ENCODE results near the gene NCK2.

Gene NCK2

GRCh38 chr2:105924932-105925331 is 180.2 kb downstream of the NCK2 start:
- Histone ChIP-seq H3K4me3 (ENCODE audit: low read depth in 1 of 2, low read length in 2 of 2) (no peak overlapping the region), H3K9ac (ENCODE audit: low read depth in 1 of 2, low read length in 2 of 2) (no peak overlapping the region), H3K27me3 (ENCODE audit: control insufficient read depth in 1 of 2, insufficient read depth in 2 of 2, low read length in 2 of 2) (no peaks in the 10 kb centered on the region), H3K9me3 (ENCODE audit: control insufficient read depth in 1 of 2, low read length in 2 of 2) (no peaks in the 10 kb centered on the region), H3K27ac (ENCODE audit: low read depth, low read length) (no peak overlapping the region), H3K4me1 (ENCODE audit: control insufficient read depth in 1 of 2, insufficient read depth in 2 of 2, low read length in 2 of 2) (no peaks in the 10 kb centered on the region), H3K36me3 (ENCODE audit: control insufficient read depth in 1 of 2, insufficient read depth in 2 of 2, low read length in 2 of 2) (no peaks in the 10 kb centered on the region)

GRCh38 chr2:105925390-105925789 is 180.7 kb downstream of the NCK2 start:
- Histone ChIP-seq H3K4me3 (ENCODE audit: low read depth in 1 of 2, low read length in 2 of 2) (no peak overlapping the region), H3K27me3 (ENCODE audit: control insufficient read depth in 1 of 2, insufficient read depth in 2 of 2, low read length in 2 of 2) (no peaks in the 10 kb centered on the region), H3K9me3 (ENCODE audit: control insufficient read depth in 1 of 2, low read length in 2 of 2) (no peaks in the 10 kb centered on the region), H3K27ac (ENCODE audit: low read depth, low read length) (no peak overlapping the region), H3K36me3 (ENCODE audit: control insufficient read depth in 1 of 2, insufficient read depth in 2 of 2, low read length in 2 of 2) (no peaks in the 10 kb centered on the region), H3K9ac (ENCODE audit: low read depth in 1 of 2, low read length in 2 of 2) (no peak overlapping the region), H3K4me1 (ENCODE audit: control insufficient read depth in 1 of 2, insufficient read depth in 2 of 2, low read length in 2 of 2) (no peaks in the 10 kb centered on the region)

- Histone ChIP-seq H3K27ac (ENCODE audit: low read depth, low read length) (no peak overlapping the region), H3K27me3 (ENCODE audit: control insufficient read depth in 1 of 2, insufficient read depth in 2 of 2, low read length in 2 of 2) (no peaks in the 10 kb centered on the region), H3K9ac (ENCODE audit: low read depth in 1 of 2, low read length in 2 of 2) (no peak overlapping the region), H3K4me3 (ENCODE audit: low read depth in 1 of 2, low read length in 2 of 2) (no peak overlapping the region), H3K4me1 (ENCODE audit: control insufficient read depth in 1 of 2, insufficient read depth in 2 of 2, low read length in 2 of 2) (no peaks in the 10 kb centered on the region), H3K36me3 (ENCODE audit: control insufficient read depth in 1 of 2, insufficient read depth in 2 of 2, low read length in 2 of 2) (no peaks in the 10 kb centered on the region), H3K9me3 (ENCODE audit: control insufficient read depth in 1 of 2, low read length in 2 of 2) (no peaks in the 10 kb centered on the region)
These were observed 182.4 kb downstream of the NCK2 start for GRCh38 chr2:105926960-105927678.

DNA sequence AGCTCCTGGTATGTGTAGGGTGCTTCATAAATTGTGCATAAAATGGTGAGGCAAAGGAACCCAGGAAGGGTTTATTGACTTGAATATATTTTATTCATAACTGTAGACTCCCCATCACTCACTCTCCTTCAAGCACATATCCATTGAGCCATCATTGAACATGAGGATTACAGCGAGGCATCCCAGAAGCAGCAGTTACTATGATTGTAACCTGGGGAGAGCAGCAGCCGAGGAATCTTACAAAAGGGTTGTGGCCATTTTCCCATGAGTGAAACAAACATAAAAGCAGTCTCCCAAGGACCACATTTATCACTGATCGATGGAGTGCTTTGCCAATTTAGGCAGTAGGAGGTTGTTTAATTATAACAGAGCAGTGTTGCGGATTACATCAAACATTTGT is 183.4 kb downstream of the NCK2 start:
- no peaks in the 10 kb centered on the region for H3K27me3 ChIP-seq (ENCODE audit: control insufficient read depth in 1 of 2, insufficient read depth in 2 of 2, low read length in 2 of 2)
- H3K4me3 ChIP-seq (ENCODE audit: low read depth in 1 of 2, low read length in 2 of 2), result no peak overlapping the region
- H3K27ac ChIP-seq (ENCODE audit: low read depth, low read length), result no peak overlapping the region
- H3K9ac ChIP-seq (ENCODE audit: low read depth in 1 of 2, low read length in 2 of 2), result no peak overlapping the region
- no peaks in the 10 kb centered on the region for H3K36me3 ChIP-seq (ENCODE audit: control insufficient read depth in 1 of 2, insufficient read depth in 2 of 2, low read length in 2 of 2)
- H3K9me3 ChIP-seq (ENCODE audit: control insufficient read depth in 1 of 2, low read length in 2 of 2), result no peaks in the 10 kb centered on the region
- H3K4me1 ChIP-seq (ENCODE audit: control insufficient read depth in 1 of 2, insufficient read depth in 2 of 2, low read length in 2 of 2), result no peaks in the 10 kb centered on the region

- no peaks in the 10 kb centered on the region for H3K27me3 ChIP-seq (ENCODE audit: control insufficient read depth in 1 of 2, insufficient read depth in 2 of 2, low read length in 2 of 2)
- no peak overlapping the region for H3K4me3 ChIP-seq (ENCODE audit: low read depth in 1 of 2, low read length in 2 of 2)
- H3K36me3 ChIP-seq (ENCODE audit: control insufficient read depth in 1 of 2, insufficient read depth in 2 of 2, low read length in 2 of 2), result no peaks in the 10 kb centered on the region
- no peak overlapping the region for H3K27ac ChIP-seq (ENCODE audit: low read depth, low read length)
- no peak overlapping the region for H3K9ac ChIP-seq (ENCODE audit: low read depth in 1 of 2, low read length in 2 of 2)
- no peaks in the 10 kb centered on the region for H3K4me1 ChIP-seq (ENCODE audit: control insufficient read depth in 1 of 2, insufficient read depth in 2 of 2, low read length in 2 of 2)
- H3K9me3 ChIP-seq (ENCODE audit: control insufficient read depth in 1 of 2, low read length in 2 of 2), result no peaks in the 10 kb centered on the region
These were observed 183.9 kb downstream of the NCK2 start for GRCh38 chr2:105928563-105928962.

DNA sequence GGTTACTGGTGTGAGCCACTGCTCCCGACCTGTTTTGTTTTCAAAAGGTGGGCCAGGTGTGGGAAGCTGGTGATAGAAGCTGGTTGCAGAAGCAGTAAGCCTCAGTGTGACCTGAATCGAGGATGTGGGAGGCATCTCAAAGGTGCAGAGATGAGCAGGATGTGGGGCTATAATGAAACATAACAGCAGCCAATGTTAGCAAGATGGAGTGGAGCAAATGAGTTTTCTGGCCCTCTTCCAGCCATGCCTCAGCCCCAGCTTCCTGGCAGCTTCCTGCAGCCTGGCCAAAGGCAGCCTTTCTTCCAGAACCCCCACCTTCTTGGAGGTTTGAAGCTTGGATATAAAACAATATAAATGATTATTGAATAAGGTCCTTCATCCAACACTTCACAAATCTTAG is 184.8 kb downstream of the NCK2 start:
- Histone ChIP-seq H3K9me3 (ENCODE audit: control insufficient read depth in 1 of 2, low read length in 2 of 2) (peaks cover 0 to 4% of the 10 kb centered on the region in 2 donors), H3K4me1 (ENCODE audit: control insufficient read depth in 1 of 2, insufficient read depth in 2 of 2, low read length in 2 of 2) (peaks cover 0 to 2% of the 10 kb centered on the region in 2 donors), H3K27me3 (ENCODE audit: control insufficient read depth in 1 of 2, insufficient read depth in 2 of 2, low read length in 2 of 2) (no peaks in the 10 kb centered on the region), H3K27ac (ENCODE audit: low read depth, low read length) (no peak overlapping the region), H3K36me3 (ENCODE audit: control insufficient read depth in 1 of 2, insufficient read depth in 2 of 2, low read length in 2 of 2) (no peaks in the 10 kb centered on the region), H3K9ac (ENCODE audit: low read depth in 1 of 2, low read length in 2 of 2) (no peak overlapping the region), H3K4me3 (ENCODE audit: low read depth in 1 of 2, low read length in 2 of 2) (no peak overlapping the region)

- Histone ChIP-seq H3K27ac (ENCODE audit: low read depth, low read length) (no peak overlapping the region), H3K27me3 (ENCODE audit: control insufficient read depth in 1 of 2, insufficient read depth in 2 of 2, low read length in 2 of 2) (no peaks in the 10 kb centered on the region), H3K9ac (ENCODE audit: low read depth in 1 of 2, low read length in 2 of 2) (no peak overlapping the region)
These were observed 187.9 kb downstream of the NCK2 start for GRCh38 chr2:105932582-105932981.

DNA sequence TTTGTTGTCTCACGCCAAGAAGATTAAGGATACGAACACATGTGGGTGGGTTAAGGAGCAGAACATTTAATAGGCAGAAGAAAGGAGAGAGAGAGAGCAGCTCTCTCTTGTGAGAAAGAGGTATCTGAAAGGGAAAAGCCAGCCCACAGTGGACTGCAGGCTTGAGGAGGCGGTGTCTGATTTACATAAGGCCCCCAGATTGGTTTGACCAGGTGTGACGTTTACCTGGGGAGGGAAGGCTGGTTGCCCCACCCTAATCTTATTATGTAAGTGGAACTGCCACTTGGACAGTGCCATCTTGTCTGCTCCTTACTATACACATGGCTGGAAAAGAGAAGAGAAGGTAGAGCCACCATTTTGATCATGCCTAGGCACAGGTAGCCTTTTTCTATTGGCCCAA is 189.2 kb downstream of the NCK2 start:
- H3K27me3 ChIP-seq (ENCODE audit: control insufficient read depth in 1 of 2, insufficient read depth in 2 of 2, low read length in 2 of 2), result no peaks in the 10 kb centered on the region
- no peak overlapping the region for H3K4me3 ChIP-seq (ENCODE audit: low read depth in 1 of 2, low read length in 2 of 2)
- H3K9me3 ChIP-seq (ENCODE audit: control insufficient read depth in 1 of 2, low read length in 2 of 2), result peaks cover 0 to 4% of the 10 kb centered on the region in 2 donors
- no peaks in the 10 kb centered on the region for H3K36me3 ChIP-seq (ENCODE audit: control insufficient read depth in 1 of 2, insufficient read depth in 2 of 2, low read length in 2 of 2)
- no peak overlapping the region for H3K27ac ChIP-seq (ENCODE audit: low read depth, low read length)
- no peak overlapping the region for H3K9ac ChIP-seq (ENCODE audit: low read depth in 1 of 2, low read length in 2 of 2)
- H3K4me1 ChIP-seq (ENCODE audit: control insufficient read depth in 1 of 2, insufficient read depth in 2 of 2, low read length in 2 of 2), result peaks cover 0 to 4% of the 10 kb centered on the region in 2 donors

More at GRCh38 chr2:105932582-105932981, 187.9 kb downstream of the NCK2 start:
- H3K9me3 ChIP-seq (ENCODE audit: control insufficient read depth in 1 of 2, low read length in 2 of 2), result peaks cover 0 to 4% of the 10 kb centered on the region in 2 donors
- peaks cover 0 to 4% of the 10 kb centered on the region in 2 donors for H3K4me1 ChIP-seq (ENCODE audit: control insufficient read depth in 1 of 2, insufficient read depth in 2 of 2, low read length in 2 of 2)
- H3K36me3 ChIP-seq (ENCODE audit: control insufficient read depth in 1 of 2, insufficient read depth in 2 of 2, low read length in 2 of 2), result no peaks in the 10 kb centered on the region
- H3K4me3 ChIP-seq (ENCODE audit: low read depth in 1 of 2, low read length in 2 of 2), result no peak overlapping the region

DNA sequence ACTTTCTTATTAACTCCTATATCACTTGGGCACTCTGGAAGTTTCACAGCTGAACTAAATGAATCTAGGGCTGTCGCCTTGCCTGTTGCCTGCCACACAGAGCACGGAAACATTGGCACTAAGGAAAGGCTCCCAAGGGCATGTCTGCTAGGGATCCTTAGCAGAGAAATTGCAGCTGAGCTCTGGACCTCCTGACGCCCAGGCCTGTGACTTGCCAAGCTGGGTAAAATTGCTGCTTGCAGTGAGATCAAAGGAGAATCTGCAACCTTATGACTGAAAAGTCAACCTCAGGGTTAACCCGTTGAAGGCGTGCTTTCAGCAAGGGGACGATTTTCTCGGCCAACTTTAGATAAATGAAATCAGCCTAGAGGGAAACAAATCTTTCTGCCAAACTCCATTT is 189.8 kb downstream of the NCK2 start:
- H3K4me1 ChIP-seq (ENCODE audit: control insufficient read depth in 1 of 2, insufficient read depth in 2 of 2, low read length in 2 of 2), result peaks cover 0 to 4% of the 10 kb centered on the region in 2 donors
- no peak overlapping the region for H3K9ac ChIP-seq (ENCODE audit: low read depth in 1 of 2, low read length in 2 of 2)
- no peaks in the 10 kb centered on the region for H3K27me3 ChIP-seq (ENCODE audit: control insufficient read depth in 1 of 2, insufficient read depth in 2 of 2, low read length in 2 of 2)
- H3K9me3 ChIP-seq (ENCODE audit: control insufficient read depth in 1 of 2, low read length in 2 of 2), result peaks cover 0 to 4% of the 10 kb centered on the region in 2 donors
- no peaks in the 10 kb centered on the region for H3K36me3 ChIP-seq (ENCODE audit: control insufficient read depth in 1 of 2, insufficient read depth in 2 of 2, low read length in 2 of 2)
- no peak overlapping the region for H3K4me3 ChIP-seq (ENCODE audit: low read depth in 1 of 2, low read length in 2 of 2)
- H3K27ac ChIP-seq (ENCODE audit: low read depth, low read length), result no peak overlapping the region

- Histone ChIP-seq H3K9me3 (ENCODE audit: control insufficient read depth in 1 of 2, low read length in 2 of 2) (peaks cover 0 to 4% of the 10 kb centered on the region in 2 donors), H3K4me3 (ENCODE audit: low read depth in 1 of 2, low read length in 2 of 2) (no peak overlapping the region), H3K36me3 (ENCODE audit: control insufficient read depth in 1 of 2, insufficient read depth in 2 of 2, low read length in 2 of 2) (no peaks in the 10 kb centered on the region), H3K27ac (ENCODE audit: low read depth, low read length) (no peak overlapping the region), H3K4me1 (ENCODE audit: control insufficient read depth in 1 of 2, insufficient read depth in 2 of 2, low read length in 2 of 2) (peaks cover 0 to 4% of the 10 kb centered on the region in 2 donors), H3K27me3 (ENCODE audit: control insufficient read depth in 1 of 2, insufficient read depth in 2 of 2, low read length in 2 of 2) (no peaks in the 10 kb centered on the region), H3K9ac (ENCODE audit: low read depth in 1 of 2, low read length in 2 of 2) (no peak overlapping the region)
These were observed 190.4 kb downstream of the NCK2 start for GRCh38 chr2:105935063-105935462.

Measured in duodenal mucosa (tissue), 2 donors.